Measurements from ENCODE around the gene CAVIN3. TPM values are rescaled to one million over a fixed set of nuclear protein-coding genes. Genes with fewer than 3 reads are reported as not detected.

Gene CAVIN3
- total and polyA plus RNA-seq, 2 experiments from 2014 or later: 33.2 to 34.2 TPM

- TF ChIP-seq CTCF (conservative IDR thresholded peaks at IDR 0.05; ENCODE audit: low read depth in 2 of 2) (peak; percentile 91 to 99), STAT1 (IDR thresholded peaks at IDR 0.05; ENCODE audit: unreplicated experiment) (no peak), REST (IDR thresholded peaks at IDR 0.05; ENCODE audit: unreplicated experiment) (no peak), CREB1 (CRISPR knock-in tag; IDR thresholded peaks at IDR 0.05; ENCODE audit: low read depth) (no peak), ETS1 (IDR thresholded peaks at IDR 0.05) (no peak), POLR2AphosphoS5 (IDR thresholded peaks at IDR 0.05; ENCODE audit: low read depth) (no peak)
- H3K4me3 ChIP-seq: no peak overlapping the region
- no peaks in the 10 kb centered on the region for H4K20me1 ChIP-seq (replicated peaks; ENCODE audit: insufficient read depth)
- Mint-ChIP-seq H3K9me3 (no peaks in the 10 kb centered on the region), H3K36me3 (ENCODE audit: low read depth) (no peaks in the 10 kb centered on the region), H3K27me3 (ENCODE audit: insufficient read depth, low read depth, poor library complexity) (peaks cover 3% of the 10 kb centered on the region), H3K4me1 (peaks cover 4% of the 10 kb centered on the region; the same call in 2 of the 3 replicates), H3K27ac (no peak overlapping the region), H3K4me3 (no peak overlapping the region)
- ATAC-seq (peak; percentile 99), DNase-seq (ENCODE audit: low spot score) (peak; percentile 91)
- H3K79me2 ChIP-seq (replicated peaks; ENCODE audit: insufficient read depth): no peaks in the 10 kb centered on the region
- no peaks in the 10 kb centered on the region for H3K4me1 ChIP-seq (ENCODE audit: insufficient read depth)
- H3K4me2 ChIP-seq: no peak overlapping the region
- no peaks in the 10 kb centered on the region for H3K27me3 ChIP-seq (ENCODE audit: insufficient read depth)
- no peak overlapping the region for H3K27ac ChIP-seq (ENCODE audit: low read depth)
- no peaks in the 10 kb centered on the region for H3K9me2 ChIP-seq (ENCODE audit: insufficient read depth)
- H3K36me3 ChIP-seq (ENCODE audit: insufficient read depth): no peaks in the 10 kb centered on the region
- H2AFZ ChIP-seq: no peak overlapping the region
- no peaks in the 10 kb centered on the region for H3F3A ChIP-seq (replicated peaks; ENCODE audit: low read depth)
These were observed 42.8 kb upstream of the CAVIN3 start for GRCh38 chr11:6362873-6363678.

GRCh38 chr11:6362185-6362872, 42.0 kb upstream of the CAVIN3 start:
- Histone ChIP-seq H3K4me1 (ENCODE audit: insufficient read depth) (no peaks in the 10 kb centered on the region), H3K27ac (ENCODE audit: low read depth) (no peak overlapping the region), H3K36me3 (ENCODE audit: insufficient read depth) (no peaks in the 10 kb centered on the region), H3K4me2 (no peak overlapping the region), H2AFZ (no peak overlapping the region), H3F3A (replicated peaks; ENCODE audit: low read depth) (no peaks in the 10 kb centered on the region), H3K4me3 (no peak overlapping the region), H3K79me2 (replicated peaks; ENCODE audit: insufficient read depth) (no peaks in the 10 kb centered on the region), H3K27me3 (ENCODE audit: insufficient read depth) (no peaks in the 10 kb centered on the region), H3K9me2 (ENCODE audit: insufficient read depth) (no peaks in the 10 kb centered on the region), H4K20me1 (replicated peaks; ENCODE audit: insufficient read depth) (no peaks in the 10 kb centered on the region)
- H3K36me3 Mint-ChIP-seq (ENCODE audit: low read depth): no peaks in the 10 kb centered on the region
- no peak overlapping the region for H3K4me3 Mint-ChIP-seq
- H3K27ac Mint-ChIP-seq: no peak overlapping the region
- peaks cover 4% of the 10 kb centered on the region; the same call in 2 of the 3 replicates for H3K4me1 Mint-ChIP-seq
- no peak for DNase-seq (ENCODE audit: low spot score)
- ATAC-seq: no peak
- H3K27me3 Mint-ChIP-seq (ENCODE audit: insufficient read depth, low read depth, poor library complexity): peaks cover 3% of the 10 kb centered on the region
- H3K9me3 Mint-ChIP-seq: no peaks in the 10 kb centered on the region
- TF ChIP-seq REST (IDR thresholded peaks at IDR 0.05; ENCODE audit: unreplicated experiment) (no peak), EZH2phosphoT487 (IDR thresholded peaks at IDR 0.05; ENCODE audit: unreplicated experiment) (no peak), EZH2 (IDR thresholded peaks at IDR 0.05; ENCODE audit: low read depth, unreplicated experiment) (no peak), ZNF114 (CRISPR knock-in tag; IDR thresholded peaks at IDR 0.05) (no peak), NANOG (IDR thresholded peaks at IDR 0.05; ENCODE audit: borderline replicate concordance) (no peak)
